Psoas muscle (tissue), 8 donors: ENCODE measurements around the gene SLC7A9. TPM values are rescaled to one million over a fixed set of nuclear protein-coding genes. Genes with fewer than 3 reads are reported as not detected.

Source experiments
- ATAC-seq, 4 donors: fragments of 200-7000 bp; cut with Tn5 transposase; one replicate each; pipeline ENCODE4 v1.9.1; 2020; ENCODE audit warnings: moderate library complexity in 3 of 4, mild to moderate bottlenecking in 2 of 4
- DNase-seq, 2 donors: peaks; one replicate each; pipeline ENCODE4 v3.0.0-alpha.2; 2020
- H3K27ac ChIP-seq: fragments of 200-600 bp; one replicate; pipeline ENCODE4 v1.8.0; 2022
- H3K27me3 ChIP-seq, 3 donors: fragments of 200-600 bp in 1 of 3; one replicate each; pipeline versions ENCODE4 v1.6.1 to v1.8.0; 2013 to 2022; ENCODE audit warnings: low read length in 2 of 3, mild to moderate bottlenecking in 2 of 3, moderate library complexity in 1 of 3; ENCODE audit not compliant: insufficient read depth in 3 of 3
- H3K36me3 ChIP-seq, 2 donors: fragments of 200-600 bp in 1 of 2; one replicate each; pipeline versions ENCODE4 v1.6.1 to v1.8.0; 2013 to 2022; ENCODE audit warnings: low read depth in 1 of 2, mild to moderate bottlenecking in 1 of 2, moderate library complexity in 1 of 2; ENCODE audit not compliant: insufficient read depth in 1 of 2
- H3K4me1 ChIP-seq: fragments of 200-600 bp; one replicate; pipeline ENCODE4 v1.8.0; 2022
- H3K4me3 ChIP-seq: fragments of 200-600 bp; one replicate; pipeline ENCODE4 v1.8.0; 2022; ENCODE audit warnings: mild to moderate bottlenecking
- H3K9me3 ChIP-seq: fragments of 200-600 bp; one replicate; pipeline ENCODE4 v1.8.0; 2022
- WGBS, 3 donors: extraction: QIAGEN DNeasy Blood & Tissue Kit; methylation state at CpG; one replicate each; pipeline versions ENCODE4 v1.1.6 to v1.1.7; 2013; 5-methylcytosine and 5-hydroxymethylcytosine counted together
- intact Hi-C, 2 donors: fragments of 100-400 bp; cut with DNase I; formaldehyde crosslinking; loops; one replicate each; pipeline versions ENCODE4 v1.11.0 to v1.14.2; 2022
- polyA plus RNA-seq, 3 donors: library from polyadenylated mRNA; stranded (reverse); fragments of 200-250 nt; gene quantifications; one replicate each; pipeline ENCODE4 v1.2.3, GENCODE V29; 2013
- total RNA-seq, 4 donors: library from RNA; stranded (reverse); fragmentation: NEBNext Ultra II Directional in 2 of 4; extraction: Animal tissue kit (Norgen Biotek cat#: 25700) in 2 of 4; gene quantifications; one replicate each; pipeline versions ENCODE4 v1.2.1 to v1.2.4, GENCODE V29; 2021 to 2023
- TF ChIP-seq, protein P1 (sequence below): fragments of 200-600 bp; IDR thresholded peaks from one replicate; pipeline ENCODE4 v1.8.0; 2022; ENCODE audit warnings: antibody characterized with exemption
- donor health status: healthy with polysubstance abuse.
- donor health status: DM: no; HTN: no; CAD: no; lungs with moderate emphysema.
- donor health status: Bipolar disorder and iron deficiency.
- donor health status: healthy.
- donor health status: DM: yes; HTN: yes; CAD: no.
- donor health status: DM: no; HTN: no; CAD: no.
- donor health status: DM: no; HTN: no; CAD: no.
- donor health status: DM: yes; HTN: yes; CAD: no.

Gene SLC7A9
- total and polyA plus RNA-seq, 7 donors: 0.10 to 0.36 (median 0.17) TPM; not detected in 3

DNA sequence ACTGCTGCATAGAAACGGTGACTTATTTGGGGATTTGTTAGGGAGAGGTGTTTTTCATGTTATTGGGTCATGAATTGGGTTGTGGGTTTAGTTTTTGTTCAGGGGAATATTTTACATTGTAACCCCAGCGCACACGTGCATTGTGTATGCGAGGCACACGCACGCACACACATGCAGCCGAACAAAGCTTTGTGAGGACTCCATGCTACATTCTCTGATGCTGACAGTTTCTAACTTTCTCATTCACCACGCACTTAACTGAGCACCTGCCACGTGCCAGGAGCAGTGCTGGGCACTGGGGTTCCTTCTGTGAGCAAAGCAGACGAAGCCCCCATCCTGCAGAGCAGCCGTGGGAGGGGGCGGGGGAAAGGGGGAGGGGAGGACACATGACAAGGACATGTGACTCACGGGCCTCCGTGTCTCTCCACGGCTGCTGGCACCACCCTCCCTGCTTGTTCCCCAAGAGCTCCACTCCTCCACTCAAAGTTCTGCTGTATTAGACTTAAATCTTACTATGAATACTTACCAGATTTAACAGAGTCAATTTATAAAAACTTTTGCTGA, 55.6 kb downstream of the SLC7A9 start:
- DNase-seq (no peak), ATAC-seq (no peak)
- TF ChIP-seq, protein P1, sequence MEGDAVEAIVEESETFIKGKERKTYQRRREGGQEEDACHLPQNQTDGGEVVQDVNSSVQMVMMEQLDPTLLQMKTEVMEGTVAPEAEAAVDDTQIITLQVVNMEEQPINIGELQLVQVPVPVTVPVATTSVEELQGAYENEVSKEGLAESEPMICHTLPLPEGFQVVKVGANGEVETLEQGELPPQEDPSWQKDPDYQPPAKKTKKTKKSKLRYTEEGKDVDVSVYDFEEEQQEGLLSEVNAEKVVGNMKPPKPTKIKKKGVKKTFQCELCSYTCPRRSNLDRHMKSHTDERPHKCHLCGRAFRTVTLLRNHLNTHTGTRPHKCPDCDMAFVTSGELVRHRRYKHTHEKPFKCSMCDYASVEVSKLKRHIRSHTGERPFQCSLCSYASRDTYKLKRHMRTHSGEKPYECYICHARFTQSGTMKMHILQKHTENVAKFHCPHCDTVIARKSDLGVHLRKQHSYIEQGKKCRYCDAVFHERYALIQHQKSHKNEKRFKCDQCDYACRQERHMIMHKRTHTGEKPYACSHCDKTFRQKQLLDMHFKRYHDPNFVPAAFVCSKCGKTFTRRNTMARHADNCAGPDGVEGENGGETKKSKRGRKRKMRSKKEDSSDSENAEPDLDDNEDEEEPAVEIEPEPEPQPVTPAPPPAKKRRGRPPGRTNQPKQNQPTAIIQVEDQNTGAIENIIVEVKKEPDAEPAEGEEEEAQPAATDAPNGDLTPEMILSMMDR: no peak
- Histone ChIP-seq H3K9me3 (no peaks in the 10 kb centered on the region), H3K36me3 (no peaks in the 10 kb centered on the region), H3K4me3 (no peak overlapping the region), H3K4me1 (no peaks in the 10 kb centered on the region), H3K27ac (no peak overlapping the region), H3K27me3 (peaks cover 0 to 4% (median 0%) of the 10 kb centered on the region in 3 donors)
- 39 to 48% (median 41%) methylated on average over 15 of the region's 15 CpGs for WGBS, 3 donors
- intact Hi-C loops: no loop called here

DNA sequence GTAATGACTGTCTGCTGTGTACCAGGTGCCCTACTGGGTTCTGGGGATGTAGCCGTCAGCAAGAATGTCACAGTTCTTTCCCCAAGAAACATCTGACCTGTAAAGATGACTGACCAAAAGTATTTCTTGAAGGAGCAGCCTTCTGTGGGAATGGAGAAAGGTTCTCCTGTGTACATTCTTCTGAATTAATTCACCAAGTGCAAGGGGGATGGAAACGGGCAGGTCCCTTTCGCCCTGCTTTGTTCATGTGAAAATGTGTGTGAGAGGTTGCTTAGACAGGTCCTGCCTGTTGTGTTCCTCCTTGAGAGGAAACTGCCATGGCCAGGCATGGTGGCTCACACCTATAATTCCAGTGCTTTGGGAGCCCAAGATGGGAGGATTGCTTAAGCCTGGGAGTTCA, 57.0 kb downstream of the SLC7A9 start:
- TF ChIP-seq, protein P1: no peak
- H3K9me3 ChIP-seq: no peaks in the 10 kb centered on the region
- peaks cover 0 to 4% (median 0%) of the 10 kb centered on the region in 3 donors for H3K27me3 ChIP-seq
- H3K4me1 ChIP-seq: no peaks in the 10 kb centered on the region
- WGBS, 3 donors: 76 to 81% (median 77%) methylated on average over 3 of the region's 3 CpGs
- H3K4me3 ChIP-seq: no peak overlapping the region
- no peak overlapping the region for H3K27ac ChIP-seq
- no peaks in the 10 kb centered on the region for H3K36me3 ChIP-seq
- DNase-seq (no peak), ATAC-seq (no peak)
- intact Hi-C loops: no loop called here

DNA sequence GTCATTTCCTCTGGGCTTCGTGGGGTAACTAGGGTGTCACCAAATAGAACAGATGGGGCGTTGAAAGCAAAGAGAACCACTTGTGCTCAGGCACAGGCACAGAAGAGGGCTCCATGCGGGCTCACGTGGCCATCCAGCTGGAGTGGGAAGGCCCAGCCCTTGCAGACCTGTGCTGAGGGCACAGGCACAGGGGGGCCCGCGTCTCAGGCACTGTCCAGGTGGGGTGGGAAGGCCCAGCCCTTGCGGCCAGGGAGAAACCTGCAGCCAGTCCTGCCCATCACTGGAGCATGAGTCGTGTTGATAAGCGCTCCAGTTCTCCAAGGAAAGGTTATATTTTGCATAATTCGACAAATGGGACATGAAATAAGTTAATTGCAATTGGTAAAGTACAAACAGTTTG, 57.5 kb downstream of the SLC7A9 start:
- no peaks in the 10 kb centered on the region for H3K4me1 ChIP-seq
- intact Hi-C loops: no loop called here
- no peaks in the 10 kb centered on the region for H3K36me3 ChIP-seq
- TF ChIP-seq, protein P1: no peak
- ATAC-seq (no peak), DNase-seq (no peak)
- H3K9me3 ChIP-seq: no peaks in the 10 kb centered on the region
- H3K27me3 ChIP-seq: peaks cover 0 to 4% (median 0%) of the 10 kb centered on the region in 3 donors
- WGBS, 3 donors: 78 to 81% (median 80%) methylated on average over 10 of the region's 10 CpGs
- H3K4me3 ChIP-seq: no peak overlapping the region
- H3K27ac ChIP-seq: no peak overlapping the region

DNA sequence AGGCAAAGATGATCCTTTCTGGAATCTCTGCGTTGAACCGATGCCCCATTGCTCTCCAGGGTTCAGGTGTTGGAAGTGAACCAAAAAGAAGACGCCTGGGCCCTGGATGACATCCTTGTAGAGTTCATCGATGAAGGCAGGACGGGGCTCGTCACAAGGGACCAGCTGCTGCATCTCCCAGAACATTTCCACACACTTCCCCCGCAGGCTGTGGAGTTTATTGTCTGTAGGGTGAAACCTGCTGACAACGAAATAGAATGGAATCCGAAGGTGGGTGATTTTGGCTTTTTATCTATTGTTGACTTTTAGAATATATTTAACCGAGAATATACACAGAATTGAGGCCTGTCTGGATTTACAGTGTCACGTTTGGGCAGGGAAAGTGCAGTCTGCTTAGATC, 58.4 kb downstream of the SLC7A9 start:
- 67 to 78% (median 71%) methylated on average over 11 of the region's 11 CpGs for WGBS, 3 donors
- ATAC-seq (no peak), DNase-seq (no peak)
- no peaks in the 10 kb centered on the region for H3K36me3 ChIP-seq
- H3K27ac ChIP-seq: no peak overlapping the region
- peaks cover 0 to 4% (median 0%) of the 10 kb centered on the region in 3 donors for H3K27me3 ChIP-seq
- TF ChIP-seq, protein P1: no peak
- no peak overlapping the region for H3K4me3 ChIP-seq
- H3K9me3 ChIP-seq: no peaks in the 10 kb centered on the region
- no peaks in the 10 kb centered on the region for H3K4me1 ChIP-seq
- intact Hi-C loops: no loop called here

DNA sequence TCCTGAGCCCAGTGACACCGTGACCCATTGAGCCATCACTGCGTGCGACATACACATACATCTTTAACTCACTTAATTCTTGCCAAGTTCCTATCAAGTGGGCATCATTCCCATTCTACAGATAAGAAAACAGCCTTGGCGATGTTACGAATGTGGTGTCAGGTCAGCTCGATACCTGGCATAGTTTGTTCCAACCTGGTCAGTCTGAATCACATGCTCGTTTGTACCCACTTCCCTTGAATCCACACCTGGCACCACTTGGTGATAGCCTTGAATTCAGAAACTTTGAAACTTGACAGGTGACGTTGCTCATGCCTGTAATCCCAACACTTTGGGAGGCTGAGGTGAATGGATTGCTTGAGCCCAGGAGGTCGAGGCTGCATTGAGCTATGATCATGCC, 59.1 kb downstream of the SLC7A9 start:
- Histone ChIP-seq H3K4me1 (no peaks in the 10 kb centered on the region), H3K9me3 (no peaks in the 10 kb centered on the region), H3K27me3 (peaks cover 0 to 4% (median 0%) of the 10 kb centered on the region in 3 donors), H3K36me3 (no peaks in the 10 kb centered on the region), H3K4me3 (no peak overlapping the region), H3K27ac (no peak overlapping the region)
- intact Hi-C loops: no loop called here
- whole genome bisulfite sequencing, 3 donors: 83 to 87% (median 86%) methylated on average over 9 of the region's 9 CpGs
- DNase-seq (no peak), ATAC-seq (no peak)
- TF ChIP-seq, protein P1: no peak
